ENCODE measurements around the gene ST3GAL3.

GRCh38 chr1:43847882-43848281 lies 140.5 kb downstream of the ST3GAL3 start:
- TF ChIP-seq, protein P1, sequence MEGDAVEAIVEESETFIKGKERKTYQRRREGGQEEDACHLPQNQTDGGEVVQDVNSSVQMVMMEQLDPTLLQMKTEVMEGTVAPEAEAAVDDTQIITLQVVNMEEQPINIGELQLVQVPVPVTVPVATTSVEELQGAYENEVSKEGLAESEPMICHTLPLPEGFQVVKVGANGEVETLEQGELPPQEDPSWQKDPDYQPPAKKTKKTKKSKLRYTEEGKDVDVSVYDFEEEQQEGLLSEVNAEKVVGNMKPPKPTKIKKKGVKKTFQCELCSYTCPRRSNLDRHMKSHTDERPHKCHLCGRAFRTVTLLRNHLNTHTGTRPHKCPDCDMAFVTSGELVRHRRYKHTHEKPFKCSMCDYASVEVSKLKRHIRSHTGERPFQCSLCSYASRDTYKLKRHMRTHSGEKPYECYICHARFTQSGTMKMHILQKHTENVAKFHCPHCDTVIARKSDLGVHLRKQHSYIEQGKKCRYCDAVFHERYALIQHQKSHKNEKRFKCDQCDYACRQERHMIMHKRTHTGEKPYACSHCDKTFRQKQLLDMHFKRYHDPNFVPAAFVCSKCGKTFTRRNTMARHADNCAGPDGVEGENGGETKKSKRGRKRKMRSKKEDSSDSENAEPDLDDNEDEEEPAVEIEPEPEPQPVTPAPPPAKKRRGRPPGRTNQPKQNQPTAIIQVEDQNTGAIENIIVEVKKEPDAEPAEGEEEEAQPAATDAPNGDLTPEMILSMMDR (IDR thresholded peaks at IDR 0.05; ENCODE audit: borderline replicate concordance, extremely low read depth, low read length, poor library complexity, severe bottlenecking), result no peak
- TF ChIP-seq EZH2 (IDR thresholded peaks at IDR 0.05; ENCODE audit: borderline replicate concordance, low read depth, low read length, severe bottlenecking), result no peak

Measured in DND-41 (cell line).